Panc1 (cell line): ENCODE data around the gene WIPF1. TPM values are rescaled to one million over a fixed set of nuclear protein-coding genes. Genes with fewer than 3 reads are reported as not detected.

Source experiments
- ATAC-seq: fragments of 200-7000 bp; cut with Tn5 transposase; 2 replicates; pipeline ENCODE4 v1.9.1; 2020; ENCODE audit warnings: mild to moderate bottlenecking, moderate library complexity
- BruUV-seq: library from RNA; stranded (reverse); fragments of 400-500 nt; replicated peaks from 2 replicates; lab custom pipeline; 2021; lab: Mats Ljungman, UMichigan
- CTCF ChIA-PET: fragments of 300-600 bp; sonication (Branson Sonifier 250); formaldehyde crosslinking; loops from one replicate; lab custom pipeline; 2022; ENCODE audit warnings: antibody characterized with exemption; lab: Charles Lee
- POLR2A ChIA-PET: fragments of 300-600 bp; sonication (Branson Sonifier 250); formaldehyde crosslinking; loops from one replicate; lab custom pipeline; 2022; ENCODE audit warnings: antibody characterized with exemption; lab: Charles Lee
- DNase-seq: peaks from one replicate; pipeline ENCODE4 v3.0.0-alpha.2; 2010; ENCODE audit warnings: low read depth, low spot score
- H3K27ac ChIP-seq: 2 replicates; pipeline ENCODE4 v1.5.1; 2011; ENCODE audit warnings: mild to moderate bottlenecking, low read length, inconsistent platforms
- H3K27me3 ChIP-seq: fragments of 200-500 bp; sonication (Bioruptor generic); 2 replicates; pipeline ENCODE4 v1.6.0; 2014; ENCODE audit warnings: low read length, inconsistent platforms; ENCODE audit not compliant: control insufficient read depth, insufficient read depth
- H3K36me3 ChIP-seq: fragments of 200-500 bp; sonication (Bioruptor generic); 2 replicates; pipeline ENCODE4 v1.5.1; 2014; ENCODE audit warnings: inconsistent platforms, mild to moderate bottlenecking, low read length, moderate library complexity; ENCODE audit not compliant: control insufficient read depth, insufficient read depth
- H3K4me1 ChIP-seq: 2 replicates; pipeline ENCODE4 v1.5.1; 2011; ENCODE audit warnings: inconsistent platforms, mild to moderate bottlenecking, low read length, moderate library complexity; ENCODE audit not compliant: control insufficient read depth, insufficient read depth
- H3K4me3 ChIP-seq, 2 experiments: 2 replicates each; pipeline ENCODE4 v1.5.1; 2011 to 2012; ENCODE audit warnings: low read depth in 2 of 2, low read length in 2 of 2, mild to moderate bottlenecking in 2 of 2, inconsistent platforms in 1 of 2, moderate library complexity in 1 of 2
- H3K9me3 ChIP-seq: fragments of 200-500 bp; sonication (Bioruptor generic); 2 replicates; pipeline ENCODE4 v1.5.1; 2014; ENCODE audit warnings: low read depth, mild to moderate bottlenecking, inconsistent platforms, low read length, moderate library complexity; ENCODE audit not compliant: control insufficient read depth, insufficient read depth
- POLR2AphosphoS5 ChIP-seq: IDR thresholded peaks from 2 replicates; pipeline ENCODE4 v1.6.1; 2012; ENCODE audit warnings: mild to moderate bottlenecking, low read depth, low read length, moderate library complexity
- REST ChIP-seq, 2 experiments: IDR thresholded peaks; 2 replicates each; pipeline ENCODE4 v1.6.1; 2011 to 2012; ENCODE audit warnings: low read depth in 2 of 2, control low read depth in 1 of 2, low read length in 1 of 2, mild to moderate bottlenecking in 1 of 2, moderate library complexity in 1 of 2; ENCODE audit not compliant: insufficient read depth in 1 of 2
- SIN3A ChIP-seq: IDR thresholded peaks from 2 replicates; pipeline ENCODE4 v1.6.1; 2012; ENCODE audit warnings: low read depth, mild to moderate bottlenecking, low read length, moderate library complexity, borderline replicate concordance; ENCODE audit not compliant: insufficient read depth
- TCF7L2 ChIP-seq: IDR thresholded peaks from 2 replicates; pipeline ENCODE4 v1.6.1; 2011; ENCODE audit warnings: mild to moderate bottlenecking, low read depth, low read length, inconsistent platforms
- in situ Hi-C: cut with HindIII; loops from 2 replicates; pipeline ENCODE4 v1.10.0; 2016; ENCODE audit warnings: low sequenced_read_pairs, low pct_unique_long_range_greater_than_20kb
- intact Hi-C: fragments of 100-400 bp; cut with micrococcal nuclease; formaldehyde crosslinking; loops from one replicate; pipeline ENCODE4 v1.10.0; 2022; ENCODE audit not compliant: unreplicated experiment
- total RNA-seq: library from RNA; stranded (reverse); gene quantifications from one replicate; pipeline ENCODE4 v1.2.1, GENCODE V29; 2021; ENCODE audit not compliant: unreplicated experiment
- TF ChIP-seq, protein P1 (sequence below): fragments of 450-650 bp; IDR thresholded peaks from 2 replicates; pipeline ENCODE4 v1.5.1; 2017; ENCODE audit warnings: mild to moderate bottlenecking

WIPF1 gene
- total RNA-seq, 1 experiment from 2014 or later, result 8.3 TPM

GRCh38 chr2:174633623-174633930 is 36.0 kb upstream of the WIPF1 start:
- POLR2A ChIA-PET, result no interaction called here
- intact Hi-C loops, result no loop called here
- no peaks in the 10 kb centered on the region for H3K27me3 ChIP-seq
- H3K9me3 ChIP-seq, result no peaks in the 10 kb centered on the region
- TF ChIP-seq, protein P1, sequence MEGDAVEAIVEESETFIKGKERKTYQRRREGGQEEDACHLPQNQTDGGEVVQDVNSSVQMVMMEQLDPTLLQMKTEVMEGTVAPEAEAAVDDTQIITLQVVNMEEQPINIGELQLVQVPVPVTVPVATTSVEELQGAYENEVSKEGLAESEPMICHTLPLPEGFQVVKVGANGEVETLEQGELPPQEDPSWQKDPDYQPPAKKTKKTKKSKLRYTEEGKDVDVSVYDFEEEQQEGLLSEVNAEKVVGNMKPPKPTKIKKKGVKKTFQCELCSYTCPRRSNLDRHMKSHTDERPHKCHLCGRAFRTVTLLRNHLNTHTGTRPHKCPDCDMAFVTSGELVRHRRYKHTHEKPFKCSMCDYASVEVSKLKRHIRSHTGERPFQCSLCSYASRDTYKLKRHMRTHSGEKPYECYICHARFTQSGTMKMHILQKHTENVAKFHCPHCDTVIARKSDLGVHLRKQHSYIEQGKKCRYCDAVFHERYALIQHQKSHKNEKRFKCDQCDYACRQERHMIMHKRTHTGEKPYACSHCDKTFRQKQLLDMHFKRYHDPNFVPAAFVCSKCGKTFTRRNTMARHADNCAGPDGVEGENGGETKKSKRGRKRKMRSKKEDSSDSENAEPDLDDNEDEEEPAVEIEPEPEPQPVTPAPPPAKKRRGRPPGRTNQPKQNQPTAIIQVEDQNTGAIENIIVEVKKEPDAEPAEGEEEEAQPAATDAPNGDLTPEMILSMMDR, result no peak
- TF ChIP-seq TCF7L2 (no peak), REST (IDR thresholded peaks at IDR 0.05; ENCODE audit: insufficient read depth in 1 of 2, low read depth in 2 of 2, low read length in 1 of 2) (no peak), POLR2AphosphoS5 (no peak), SIN3A (no peak)
- H3K4me3 ChIP-seq, result no peak overlapping the region
- ATAC-seq (no peak), DNase-seq (no peak)
- CTCF ChIA-PET, result no interaction called here
- BruUV-seq, result no TSS peak
- no peaks in the 10 kb centered on the region for H3K36me3 ChIP-seq
- no peak overlapping the region for H3K27ac ChIP-seq
- in situ Hi-C loops, result no loop called here
- no peaks in the 10 kb centered on the region for H3K4me1 ChIP-seq

DNA sequence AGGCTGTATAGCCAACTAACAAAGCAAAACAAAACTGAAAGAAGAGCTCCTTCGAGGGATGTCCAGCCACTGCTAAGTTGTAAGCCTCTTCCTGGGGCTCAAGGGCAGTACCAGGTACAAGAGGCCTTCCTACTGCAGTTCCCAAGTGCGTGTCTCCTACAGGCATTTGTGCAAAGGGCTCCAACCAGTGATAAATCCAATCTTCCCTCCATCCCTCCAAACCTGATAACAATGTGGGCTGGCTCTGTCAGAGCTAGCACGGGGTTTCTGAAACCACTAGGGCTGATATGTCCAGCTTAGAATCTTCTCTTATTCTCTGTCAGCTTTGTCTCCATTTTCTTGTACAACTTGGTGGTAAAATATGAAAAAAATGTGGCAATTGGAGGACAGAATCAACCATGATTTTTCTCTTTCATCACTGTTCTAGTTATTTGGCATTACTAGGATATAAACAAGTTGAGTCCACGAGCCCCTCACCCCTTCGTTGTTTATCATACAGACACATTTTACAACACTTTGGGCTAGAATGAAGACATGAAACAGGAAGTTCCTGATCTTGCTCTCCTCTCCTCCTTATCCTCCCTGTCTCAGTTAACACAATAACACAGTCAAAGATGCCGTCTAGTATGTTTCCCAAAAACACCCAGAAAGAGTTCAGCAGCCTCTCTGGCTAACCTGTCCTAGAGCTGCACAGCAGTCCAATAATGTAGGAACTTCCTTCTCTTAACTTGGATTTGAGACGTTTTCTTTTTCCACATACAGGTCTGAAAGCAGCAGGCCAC is 35.4 kb upstream of the WIPF1 start:
- BruUV-seq, result no TSS peak
- no peaks in the 10 kb centered on the region for H3K27me3 ChIP-seq
- no peak for DNase-seq
- H3K4me1 ChIP-seq, result no peaks in the 10 kb centered on the region
- H3K27ac ChIP-seq, result no peak overlapping the region
- TF ChIP-seq TCF7L2, result no peak
- in situ Hi-C loops, result no loop called here
- ATAC-seq, result no peak
- no peaks in the 10 kb centered on the region for H3K9me3 ChIP-seq
- no peak overlapping the region for H3K4me3 ChIP-seq
- intact Hi-C loops, result no loop called here
- ChIA-PET CTCF (interaction anchor here (0.7 kb wide), 1 partner anchor 357 kb away, joined by 10 read pairs; no protein-coding TSS in a partner anchor), POLR2A (interaction anchor here (0.5 kb wide), 1 partner anchor 20 kb away, joined by 8 read pairs; no protein-coding TSS in a partner anchor)
- no peaks in the 10 kb centered on the region for H3K36me3 ChIP-seq
